MG63 (cell line): ENCODE data around the gene PPIL3. TPM values are rescaled to one million over a fixed set of nuclear protein-coding genes. Genes with fewer than 3 reads are reported as not detected.

Source experiments
- DNase-seq: peaks from one replicate; pipeline ENCODE4 v3.0.0-alpha.2; 2020
- H3K27me3 ChIP-seq: fragments of 250-450 bp; sonication (Bioruptor Pico); 2 replicates; pipeline ENCODE4 v1.5.1; 2020; ENCODE audit warnings: mild to moderate bottlenecking, moderate library complexity
- H3K36me3 ChIP-seq: fragments of 250-450 bp; sonication (Bioruptor Pico); 2 replicates; pipeline ENCODE4 v1.5.1; 2020; ENCODE audit warnings: mild to moderate bottlenecking, moderate library complexity
- H3K4me3 ChIP-seq: fragments of 250-450 bp; sonication (Bioruptor Pico); 2 replicates; pipeline ENCODE4 v1.5.1; 2020; ENCODE audit warnings: mild to moderate bottlenecking, moderate library complexity
- H3K9me3 ChIP-seq: fragments of 250-450 bp; sonication (Bioruptor Pico); 2 replicates; pipeline ENCODE4 v1.5.1; 2020; ENCODE audit warnings: mild to moderate bottlenecking, moderate library complexity
- total RNA-seq: library from RNA; depleted of rRNA; stranded (reverse); fragments of >200 nt; shearing (Covaris generic); gene quantifications from 2 replicates; pipeline ENCODE4 v1.2.3, GENCODE V29; 2014; ENCODE audit warnings: low replicate concordance; rRNA removed

PPIL3 gene
- total RNA-seq, 1 experiment from 2014 or later: 56.5 TPM

DNA sequence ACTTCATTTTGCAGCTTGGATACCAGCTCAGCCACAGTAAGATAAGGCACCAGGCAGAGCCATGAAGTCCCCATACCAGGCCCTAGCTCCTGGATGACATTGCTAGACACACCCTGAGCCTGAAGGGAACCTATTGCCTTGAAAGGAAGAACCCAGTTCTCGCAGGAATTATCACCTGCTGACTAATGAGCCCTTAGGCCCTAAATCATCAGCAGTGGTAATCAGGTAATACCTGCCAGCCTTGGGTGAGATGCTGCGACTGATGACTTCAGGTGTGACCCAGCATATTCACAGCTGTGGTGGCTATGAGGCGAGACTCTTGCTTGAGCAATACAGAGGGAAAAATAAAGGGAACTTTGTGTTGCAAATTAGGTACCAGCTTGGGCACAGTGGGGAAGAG is 49.4 kb downstream of the PPIL3 start:
- H3K9me3 ChIP-seq: peaks cover 15% of the 10 kb centered on the region
- no peaks in the 10 kb centered on the region for H3K36me3 ChIP-seq
- DNase-seq: no peak
- H3K27me3 ChIP-seq: no peaks in the 10 kb centered on the region
- no peak overlapping the region for H3K4me3 ChIP-seq

DNA sequence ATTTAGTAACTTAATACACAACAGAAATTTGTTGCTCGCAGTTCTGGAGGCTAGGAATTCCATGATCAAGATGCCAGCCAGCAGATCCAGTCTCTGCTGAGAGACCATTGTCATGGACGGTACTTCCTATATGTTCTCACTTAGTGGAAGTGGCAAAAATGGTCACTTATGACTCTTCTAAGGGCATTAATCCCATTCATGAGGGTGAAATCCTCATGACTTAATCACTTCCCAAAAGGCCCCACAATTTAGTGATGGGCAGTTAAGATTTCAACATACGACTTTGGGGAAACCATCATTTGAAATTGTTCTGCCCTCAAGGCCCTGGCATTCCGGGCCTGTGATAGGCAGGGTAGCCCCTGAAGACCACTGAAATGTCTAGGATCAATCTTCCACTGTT is 54.2 kb downstream of the PPIL3 start:
- no peak for DNase-seq

DNA sequence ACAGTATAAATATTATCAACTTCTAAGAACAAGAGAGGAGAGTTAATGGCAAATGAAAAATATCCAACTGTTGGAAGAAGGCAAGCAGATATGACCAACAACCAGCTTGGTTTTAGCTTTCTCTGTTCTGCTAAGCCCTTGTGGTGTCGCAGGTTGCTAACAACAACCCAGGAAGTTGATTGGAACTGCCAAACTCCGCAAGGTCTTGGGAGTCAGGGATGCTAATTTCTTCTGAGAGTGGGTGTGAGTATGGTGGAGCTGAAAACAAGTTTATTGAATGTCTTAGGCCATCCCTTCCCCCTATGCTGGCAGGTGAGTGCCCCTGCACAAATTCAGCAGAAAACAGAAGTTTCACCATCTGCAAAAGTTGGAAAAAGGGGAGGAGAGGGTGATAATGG is 59.6 kb downstream of the PPIL3 start:
- peaks cover 6% of the 10 kb centered on the region; the same call in 1 of the 2 replicates for H3K36me3 ChIP-seq
- no peaks in the 10 kb centered on the region for H3K27me3 ChIP-seq
- H3K4me3 ChIP-seq: no peak overlapping the region
- no peak for DNase-seq
- H3K9me3 ChIP-seq: no peaks in the 10 kb centered on the region

More for the DNA sequence above, 54.2 kb downstream of the PPIL3 start:
- Histone ChIP-seq H3K27me3 (no peaks in the 10 kb centered on the region), H3K9me3 (peaks cover 15% of the 10 kb centered on the region), H3K4me3 (no peak overlapping the region), H3K36me3 (no peaks in the 10 kb centered on the region)

DNA sequence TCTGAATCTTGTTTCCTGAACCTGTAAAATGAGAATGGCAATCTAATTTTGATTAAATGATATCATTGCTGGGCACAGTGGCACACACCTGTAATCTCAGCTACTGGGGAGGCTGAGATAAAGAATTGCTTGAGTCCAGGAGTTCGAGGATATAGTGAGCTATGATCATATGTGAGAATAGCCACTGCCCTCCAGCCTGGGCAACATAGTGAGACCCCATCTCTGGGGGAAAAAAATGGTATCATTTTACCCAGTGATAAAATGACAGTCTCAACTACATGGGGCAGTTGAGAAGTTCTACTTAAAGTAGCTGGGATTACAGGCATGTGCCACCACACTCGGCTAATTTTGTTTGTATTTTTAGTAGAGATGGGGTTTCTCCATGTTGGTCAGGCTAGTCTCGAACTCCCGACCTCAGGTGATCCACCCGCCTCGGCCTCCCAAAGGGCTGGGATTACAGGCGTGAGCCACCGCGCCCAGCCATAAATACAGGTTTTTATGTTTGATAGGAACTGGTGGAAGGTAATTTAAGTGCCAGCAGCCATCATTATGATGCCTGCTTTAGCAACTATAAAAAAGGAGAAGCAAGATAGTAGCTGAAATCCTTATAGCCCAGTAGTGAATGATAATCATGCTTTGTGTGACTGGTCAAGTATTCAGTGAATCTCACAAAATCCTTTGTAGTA is 60.2 kb downstream of the PPIL3 start:
- peaks cover 12% of the 10 kb centered on the region; the same call in 1 of the 2 replicates for H3K36me3 ChIP-seq
- no peaks in the 10 kb centered on the region for H3K9me3 ChIP-seq
- no peak overlapping the region for H3K4me3 ChIP-seq
- no peaks in the 10 kb centered on the region for H3K27me3 ChIP-seq
- DNase-seq: no peak

DNA sequence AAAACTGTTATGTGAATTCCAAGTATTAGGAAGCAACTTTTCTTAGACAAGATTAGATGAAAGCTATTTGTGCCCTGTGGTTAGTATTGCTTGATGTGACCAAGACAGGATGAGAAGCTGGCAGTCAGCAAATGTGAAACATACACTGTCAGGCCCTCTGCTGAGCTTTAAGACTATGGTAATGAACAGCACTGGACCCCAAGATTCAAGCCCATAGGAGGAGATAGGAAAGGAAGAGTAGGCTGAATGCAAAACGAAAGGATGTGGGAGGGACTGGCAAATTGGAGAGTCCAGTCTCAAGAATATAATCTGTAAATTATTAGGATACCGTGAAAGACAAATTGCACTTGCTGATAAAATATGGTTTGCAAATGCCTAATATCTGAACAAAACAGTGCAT is 60.8 kb downstream of the PPIL3 start:
- H3K4me3 ChIP-seq: no peak overlapping the region
- H3K27me3 ChIP-seq: no peaks in the 10 kb centered on the region
- peaks cover 14% of the 10 kb centered on the region; the same call in 1 of the 2 replicates for H3K36me3 ChIP-seq
- DNase-seq: no peak
- no peaks in the 10 kb centered on the region for H3K9me3 ChIP-seq

DNA sequence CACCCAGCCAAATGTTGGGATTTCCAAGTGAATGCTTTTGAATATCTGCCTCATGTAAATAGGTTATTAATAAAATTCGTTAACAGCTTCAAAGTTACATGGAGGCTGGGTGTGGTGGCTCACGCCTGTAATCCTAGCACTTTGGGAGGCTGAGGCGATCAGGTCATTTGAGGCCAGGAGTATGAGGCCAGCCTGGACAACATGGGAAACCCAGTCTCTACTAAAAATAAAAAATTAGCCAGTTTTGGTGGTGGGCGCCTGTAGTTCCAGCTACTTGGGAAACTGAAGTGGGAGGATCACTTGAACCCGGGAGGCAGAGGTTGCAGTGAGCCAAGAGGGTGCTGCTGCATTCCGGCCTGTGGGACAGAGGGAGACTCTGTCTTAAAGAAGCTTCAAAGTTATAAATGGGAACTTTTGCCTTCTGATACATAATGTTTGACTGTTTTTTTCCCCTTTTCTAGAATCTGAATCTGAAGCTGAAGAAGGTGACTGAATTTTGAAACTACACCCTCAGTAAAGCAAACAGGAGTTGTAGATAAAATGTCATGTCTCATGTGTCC is 67.1 kb downstream of the PPIL3 start:
- H3K27me3 ChIP-seq: no peaks in the 10 kb centered on the region
- no peak overlapping the region for H3K4me3 ChIP-seq
- no peaks in the 10 kb centered on the region for H3K9me3 ChIP-seq
- DNase-seq: no peak
- peaks cover 66% of the 10 kb centered on the region for H3K36me3 ChIP-seq

Other genes with a start within 250 kb of the PPIL3 start
- 281 and 464 TPM in 2 replicates for gene BZW1, start 77.2 kb downstream of the PPIL3 start, total RNA-seq
- gene CLK1, start 24.4 kb downstream of the PPIL3 start, total RNA-seq: 22.9 and 42.9 TPM in 2 replicates
- gene NIF3L1, start 294 bp upstream of the PPIL3 start, total RNA-seq: 47.7 and 50.0 TPM in 2 replicates
- gene ORC2, start 74.6 kb upstream of the PPIL3 start, total RNA-seq: 15.6 and 29.0 TPM in 2 replicates
- gene HYCC2, start 182.6 kb upstream of the PPIL3 start, total RNA-seq: 0.62 and 0.86 TPM in 2 replicates
- 126 and 240 TPM in 2 replicates for gene NDUFB3, start 182.9 kb upstream of the PPIL3 start, total RNA-seq
- 29.3 and 39.6 TPM in 2 replicates for gene CFLAR, start 227.1 kb upstream of the PPIL3 start, total RNA-seq